A673 (cell line): ENCODE data around the gene EIF5A2. TPM values are rescaled to one million over a fixed set of nuclear protein-coding genes. Genes with fewer than 3 reads are reported as not detected.

Experiments
- BruUV-seq: library from RNA; stranded (reverse); fragments of 400-500 nt; replicated peaks from 2 replicates; lab custom pipeline; 2021; lab: Mats Ljungman, UMichigan
- CTCF ChIA-PET: fragments of 300-600 bp; sonication (Branson Sonifier 250); formaldehyde crosslinking; loops from one replicate; lab custom pipeline; 2022; ENCODE audit warnings: antibody characterized with exemption; lab: Charles Lee
- POLR2A ChIA-PET: fragments of 300-600 bp; sonication (Branson Sonifier 250); formaldehyde crosslinking; loops from one replicate; lab custom pipeline; 2022; ENCODE audit warnings: antibody characterized with exemption; ENCODE audit not compliant: low non-redundant PET; lab: Charles Lee
- DNase-seq: peaks from one replicate; pipeline ENCODE4 v3.0.0-alpha.2; 2015; ENCODE audit warnings: low spot score
- H3K27ac ChIP-seq: fragments of 200-600 bp; sonication (generic); 2 replicates; pipeline ENCODE4 v1.5.1; 2016; ENCODE audit warnings: mixed run types, low read depth, mild to moderate bottlenecking, mixed read lengths, antibody characterized with exemption, low read length; ENCODE audit not compliant: poor library complexity, severe bottlenecking
- H3K27me3 ChIP-seq: fragments of 200-600 bp; sonication (generic); replicated peaks from 2 replicates; pipeline ENCODE4 v1.6.1; 2017; ENCODE audit warnings: mixed run types, low read depth, mild to moderate bottlenecking, mixed read lengths, antibody characterized with exemption, low read length; ENCODE audit not compliant: insufficient read depth, poor library complexity
- H3K36me3 ChIP-seq: fragments of 200-600 bp; sonication (generic); 2 replicates; pipeline ENCODE4 v1.6.1; 2016; ENCODE audit warnings: mixed run types, mild to moderate bottlenecking, mixed read lengths, antibody characterized with exemption, low read length; ENCODE audit not compliant: insufficient read depth, poor library complexity, severe bottlenecking
- H3K4me1 ChIP-seq: fragments of 200-600 bp; sonication (generic); 2 replicates; pipeline ENCODE4 v1.6.1; 2017; ENCODE audit warnings: mixed run types, mild to moderate bottlenecking, mixed read lengths, antibody characterized with exemption, low read length; ENCODE audit not compliant: insufficient read depth, poor library complexity, severe bottlenecking
- H3K4me3 ChIP-seq: fragments of 200-600 bp; sonication (generic); 2 replicates; pipeline ENCODE4 v1.5.1; 2016; ENCODE audit warnings: low read depth, mixed run types, mild to moderate bottlenecking, mixed read lengths, low read length; ENCODE audit not compliant: poor library complexity, severe bottlenecking
- H3K9me3 ChIP-seq: fragments of 200-600 bp; sonication (generic); 2 replicates; pipeline ENCODE4 v1.6.1; 2016; ENCODE audit warnings: mixed run types, low read depth, mild to moderate bottlenecking, mixed read lengths, antibody characterized with exemption, low read length; ENCODE audit not compliant: poor library complexity, severe bottlenecking
- EZH2 ChIP-seq: fragments of 200-600 bp; sonication (generic); IDR thresholded peaks from 2 replicates; pipeline ENCODE4 v1.6.1; 2017; ENCODE audit warnings: borderline replicate concordance, low read depth, mild to moderate bottlenecking, mixed read lengths, antibody characterized with exemption, low read length; ENCODE audit not compliant: poor library complexity, severe bottlenecking
- intact Hi-C: fragments of 100-400 bp; cut with micrococcal nuclease; formaldehyde crosslinking; loops from one replicate; pipeline ENCODE4 v1.10.0; 2022; ENCODE audit not compliant: unreplicated experiment
- total RNA-seq: library from RNA; stranded (reverse); gene quantifications from 2 replicates; pipeline ENCODE4 v1.2.3, GENCODE V29; 2021
- TF ChIP-seq, protein P1 (sequence below): fragments of 300-800, 200-600 bp; sonication (generic); conservative IDR thresholded peaks from 2 replicates; pipeline ENCODE4 v1.5.1; 2017; ENCODE audit warnings: low read depth, mild to moderate bottlenecking, antibody characterized with exemption, low read length, moderate library complexity, mixed read lengths

EIF5A2 gene
- total RNA-seq, 1 experiment from 2014 or later = 20.6 TPM

GRCh38 chr3:170918715-170919114, 10.3 kb upstream of the EIF5A2 start:
- H3K9me3 ChIP-seq = no peaks in the 10 kb centered on the region
- H3K4me3 ChIP-seq = no peak overlapping the region
- H3K27ac ChIP-seq = no peak overlapping the region
- intact Hi-C loops = no loop called here
- H3K4me1 ChIP-seq = no peaks in the 10 kb centered on the region
- POLR2A ChIA-PET = no interaction called here
- H3K36me3 ChIP-seq = no peaks in the 10 kb centered on the region
- no peaks in the 10 kb centered on the region for H3K27me3 ChIP-seq
- CTCF ChIA-PET = no interaction called here
- no peak for DNase-seq
- BruUV-seq = no TSS peak
- no peak for TF ChIP-seq EZH2
- TF ChIP-seq, protein P1, sequence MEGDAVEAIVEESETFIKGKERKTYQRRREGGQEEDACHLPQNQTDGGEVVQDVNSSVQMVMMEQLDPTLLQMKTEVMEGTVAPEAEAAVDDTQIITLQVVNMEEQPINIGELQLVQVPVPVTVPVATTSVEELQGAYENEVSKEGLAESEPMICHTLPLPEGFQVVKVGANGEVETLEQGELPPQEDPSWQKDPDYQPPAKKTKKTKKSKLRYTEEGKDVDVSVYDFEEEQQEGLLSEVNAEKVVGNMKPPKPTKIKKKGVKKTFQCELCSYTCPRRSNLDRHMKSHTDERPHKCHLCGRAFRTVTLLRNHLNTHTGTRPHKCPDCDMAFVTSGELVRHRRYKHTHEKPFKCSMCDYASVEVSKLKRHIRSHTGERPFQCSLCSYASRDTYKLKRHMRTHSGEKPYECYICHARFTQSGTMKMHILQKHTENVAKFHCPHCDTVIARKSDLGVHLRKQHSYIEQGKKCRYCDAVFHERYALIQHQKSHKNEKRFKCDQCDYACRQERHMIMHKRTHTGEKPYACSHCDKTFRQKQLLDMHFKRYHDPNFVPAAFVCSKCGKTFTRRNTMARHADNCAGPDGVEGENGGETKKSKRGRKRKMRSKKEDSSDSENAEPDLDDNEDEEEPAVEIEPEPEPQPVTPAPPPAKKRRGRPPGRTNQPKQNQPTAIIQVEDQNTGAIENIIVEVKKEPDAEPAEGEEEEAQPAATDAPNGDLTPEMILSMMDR = no peak

GRCh38 chr3:170914690-170915089, 6.3 kb upstream of the EIF5A2 start:
- no peak for TF ChIP-seq EZH2
- TF ChIP-seq, protein P1 = no peak
- no peak for DNase-seq
- H3K4me1 ChIP-seq = no peaks in the 10 kb centered on the region
- ChIA-PET CTCF (no interaction called here), POLR2A (no interaction called here)
- intact Hi-C loops = no loop called here
- no peak overlapping the region for H3K27ac ChIP-seq
- no TSS peak for BruUV-seq
- no peak overlapping the region for H3K4me3 ChIP-seq
- H3K9me3 ChIP-seq = peaks cover 5% of the 10 kb centered on the region
- H3K27me3 ChIP-seq = no peaks in the 10 kb centered on the region
- H3K36me3 ChIP-seq = no peaks in the 10 kb centered on the region

DNA sequence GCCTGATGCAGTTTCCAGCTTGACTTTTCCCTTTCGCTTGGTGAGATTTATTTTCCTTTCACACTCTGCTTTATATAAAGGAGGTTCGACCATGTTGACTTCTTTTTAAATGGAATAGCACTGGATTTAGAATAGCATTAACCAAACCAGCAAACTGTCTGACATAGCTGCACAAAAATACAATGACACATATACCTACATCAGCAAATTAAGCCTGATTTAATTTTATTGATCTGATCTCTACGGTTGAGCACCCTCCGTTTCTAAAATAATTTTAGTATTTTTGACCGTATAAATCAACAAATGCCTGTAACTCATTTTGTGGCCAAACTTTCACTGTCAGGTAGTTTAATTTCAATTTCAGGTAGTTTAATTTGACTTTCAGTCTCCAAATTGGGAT, 5.8 kb upstream of the EIF5A2 start:
- Histone ChIP-seq H3K4me3 (no peak overlapping the region), H3K27me3 (no peaks in the 10 kb centered on the region), H3K36me3 (no peaks in the 10 kb centered on the region), H3K9me3 (peaks cover 5% of the 10 kb centered on the region), H3K4me1 (no peaks in the 10 kb centered on the region), H3K27ac (no peak overlapping the region)
- ChIA-PET POLR2A (no interaction called here), CTCF (no interaction called here)
- DNase-seq = no peak
- BruUV-seq = no TSS peak
- TF ChIP-seq EZH2 = no peak
- TF ChIP-seq, protein P1 = no peak
- intact Hi-C loops = no loop called here
